ENCODE data around the gene SNUPN. TPM values are rescaled to one million over a fixed set of nuclear protein-coding genes. Genes with fewer than 3 reads are reported as not detected.

SNUPN gene
- total and polyA plus RNA-seq, 2 donors (not counting 1 experiment from before 2014, with no cell fraction given) = 10.5 to 23.5 TPM

GRCh38 chr15:75673426-75674235, 48.1 kb upstream of the SNUPN start:
- no peak overlapping the region for H3K27ac Mint-ChIP-seq
- H3K27me3 ChIP-seq (replicated peaks in 1 of 4; ENCODE audit: control extremely low read depth in 1 of 4, control insufficient read depth in 3 of 4, insufficient read depth in 4 of 4, low read length in 3 of 4) = no peaks in the 10 kb centered on the region
- no peak for DNase-seq
- H2AFZ ChIP-seq (ENCODE audit: insufficient read depth, low read depth, low read length, poor library complexity, severe bottlenecking) = no peak overlapping the region
- no peaks in the 10 kb centered on the region for H3K79me2 ChIP-seq (ENCODE audit: control insufficient read depth, insufficient read depth, low read length)
- H3K27ac ChIP-seq (ENCODE audit: low read length in 2 of 2) = no peak overlapping the region
- H3K4me1 ChIP-seq (ENCODE audit: control insufficient read depth in 2 of 2, insufficient read depth in 2 of 2, low read length in 2 of 2) = no peaks in the 10 kb centered on the region
- intact Hi-C loops (cut with micrococcal nuclease) = no loop called here
- ChIA-PET POLR2A (no interaction called here), CTCF (no interaction called here)
- H3K4me2 ChIP-seq (replicated peaks; ENCODE audit: low read depth, low read length, poor library complexity, severe bottlenecking) = no peak overlapping the region
- no peaks in the 10 kb centered on the region for H3K9me3 ChIP-seq (ENCODE audit: control extremely low read depth in 1 of 3, control insufficient read depth in 2 of 3, insufficient read depth in 1 of 3, low read length in 2 of 3)
- WGBS (ENCODE audit: insufficient coverage) = 86% methylated on average over 8 of the region's 10 CpGs
- H3K9ac ChIP-seq (ENCODE audit: low read length) = no peak overlapping the region
- peaks cover 4% of the 10 kb centered on the region for H3K4me1 Mint-ChIP-seq
- no peaks in the 10 kb centered on the region for H3K27me3 Mint-ChIP-seq
- TF ChIP-seq EZH2 (IDR thresholded peaks at IDR 0.05; ENCODE audit: borderline replicate concordance, insufficient read depth, low read depth, low read length, poor library complexity, severe bottlenecking) = no peak
- no peak for TF ChIP-seq CTCF (IDR thresholded peaks at IDR 0.05)
- no peak overlapping the region for H3K4me3 Mint-ChIP-seq
- H3K36me3 ChIP-seq (replicated peaks in 1 of 2; ENCODE audit: control extremely low read depth in 1 of 2, control insufficient read depth in 1 of 2, extremely low read depth in 1 of 2, insufficient read depth in 2 of 2, low read length in 1 of 2) = no peaks in the 10 kb centered on the region
- peak; percentile 36 for ATAC-seq (ENCODE audit: low read depth)
- no peak overlapping the region for H3K4me3 ChIP-seq (ENCODE audit: control extremely low read depth in 1 of 5, extremely low read depth in 1 of 5, insufficient read depth in 1 of 5, low read depth in 2 of 5, low read length in 4 of 5)
- H4K20me1 ChIP-seq (ENCODE audit: control insufficient read depth, insufficient read depth, low read length, poor library complexity, severe bottlenecking) = no peaks in the 10 kb centered on the region
- H3K9me3 Mint-ChIP-seq (ENCODE audit: insufficient read depth) = no peaks in the 10 kb centered on the region

DNA sequence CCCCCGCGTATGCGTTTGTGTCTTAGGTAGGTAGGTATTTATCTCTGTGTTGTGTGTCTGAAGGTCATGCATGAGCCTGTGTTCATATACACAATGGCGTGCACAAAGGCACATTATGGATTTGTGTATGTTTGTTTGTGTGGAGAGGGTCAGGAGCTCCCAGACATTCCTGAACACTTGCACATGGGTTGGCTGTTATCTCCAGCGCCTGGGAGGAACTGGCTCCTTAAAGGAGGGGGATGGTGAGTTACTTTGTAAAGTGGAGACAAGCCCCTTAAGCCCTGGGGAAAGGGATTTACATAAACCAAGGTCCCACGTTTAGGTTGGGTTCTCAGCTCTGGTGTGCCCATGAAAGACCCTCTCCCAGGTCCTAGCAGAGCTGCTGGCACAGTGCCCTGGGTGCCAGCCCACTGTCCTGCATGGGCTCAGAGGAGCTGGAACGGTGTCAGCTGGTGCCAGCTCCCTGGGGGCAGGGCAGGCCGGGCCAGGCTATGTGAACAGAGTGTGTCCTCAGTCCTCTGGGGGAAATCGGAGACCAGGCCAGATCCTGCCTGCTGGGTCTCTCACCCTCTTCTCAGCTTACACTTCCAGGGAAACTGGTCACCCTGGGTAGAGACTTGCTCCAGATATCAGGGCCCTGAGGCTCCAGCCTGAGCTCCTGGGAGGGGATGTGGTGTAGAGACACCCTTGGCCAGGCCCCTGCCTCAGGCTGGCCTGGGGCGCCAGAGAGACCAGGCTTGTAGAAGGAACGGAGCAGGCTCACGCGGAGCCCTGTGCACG, 47.3 kb upstream of the SNUPN start:
- Mint-ChIP-seq H3K4me1 (peaks cover 2% of the 10 kb centered on the region), H3K27ac (no peak overlapping the region), H3K4me3 (no peak overlapping the region), H3K27me3 (no peaks in the 10 kb centered on the region), H3K9me3 (ENCODE audit: insufficient read depth) (no peaks in the 10 kb centered on the region)
- ATAC-seq (ENCODE audit: low read depth) = no peak
- no peaks in the 10 kb centered on the region for H3K9me3 ChIP-seq (ENCODE audit: control extremely low read depth in 1 of 3, control insufficient read depth in 2 of 3, insufficient read depth in 1 of 3, low read length in 2 of 3)
- H4K20me1 ChIP-seq (ENCODE audit: control insufficient read depth, insufficient read depth, low read length, poor library complexity, severe bottlenecking) = no peaks in the 10 kb centered on the region
- no peak overlapping the region for H3K27ac ChIP-seq (ENCODE audit: low read length in 2 of 2)
- no peak for DNase-seq
- no peak overlapping the region for H2AFZ ChIP-seq (ENCODE audit: insufficient read depth, low read depth, low read length, poor library complexity, severe bottlenecking)
- ChIA-PET POLR2A (interaction anchor here (0.6 kb wide), 1 partner anchor 798 kb away, joined by 3 read pairs; no protein-coding TSS in a partner anchor), CTCF (no interaction called here)
- TF ChIP-seq CTCF (IDR thresholded peaks at IDR 0.05) (no peak), EZH2 (IDR thresholded peaks at IDR 0.05; ENCODE audit: borderline replicate concordance, insufficient read depth, low read depth, low read length, poor library complexity, severe bottlenecking) (no peak)
- H3K27me3 ChIP-seq (replicated peaks in 1 of 4; ENCODE audit: control extremely low read depth in 1 of 4, control insufficient read depth in 3 of 4, insufficient read depth in 4 of 4, low read length in 3 of 4) = no peaks in the 10 kb centered on the region
- no peaks in the 10 kb centered on the region for H3K4me1 ChIP-seq (ENCODE audit: control insufficient read depth in 2 of 2, insufficient read depth in 2 of 2, low read length in 2 of 2)
- H3K79me2 ChIP-seq (ENCODE audit: control insufficient read depth, insufficient read depth, low read length) = no peaks in the 10 kb centered on the region
- intact Hi-C loops (cut with micrococcal nuclease) = no loop called here
- H3K4me3 ChIP-seq (ENCODE audit: control extremely low read depth in 1 of 5, extremely low read depth in 1 of 5, insufficient read depth in 1 of 5, low read depth in 2 of 5, low read length in 4 of 5) = no peak overlapping the region
- no peak overlapping the region for H3K4me2 ChIP-seq (replicated peaks; ENCODE audit: low read depth, low read length, poor library complexity, severe bottlenecking)
- no peaks in the 10 kb centered on the region for H3K36me3 ChIP-seq (replicated peaks in 1 of 2; ENCODE audit: control extremely low read depth in 1 of 2, control insufficient read depth in 1 of 2, extremely low read depth in 1 of 2, insufficient read depth in 2 of 2, low read length in 1 of 2)
- 65% methylated on average over 14 of the region's 14 CpGs for WGBS (ENCODE audit: insufficient coverage)
- H3K9ac ChIP-seq (ENCODE audit: low read length) = no peak overlapping the region
